ENCODE measurements around the gene STXBP6.

Gene STXBP6

GRCh38 chr14:25044106-25044698 is 5.7 kb downstream of the STXBP6 start:
- Histone ChIP-seq H3K27ac (no peak overlapping the region), H3K4me3 (no peak overlapping the region), H3K4me1 (0 out of 20 replicates have a peak, but pooled peaks cover 0 to 7% (median 0%) of the 10 kb centered on the region in 10 experiments), H3K27me3 (peaks cover 2 to 9% (median 5%) of the 10 kb centered on the region in 11 experiments; a peak in 21 of 22 replicates), H3K4me2 (no peak overlapping the region), H3K36me3 (no peaks in the 10 kb centered on the region), H3K9ac (no peak overlapping the region), H3K9me3 (replicated peaks in 1 of 11) (peaks cover 2 to 7% (median 5%) of the 10 kb centered on the region in 11 experiments; a peak in 20 of 22 replicates), H4K20me1 (no peaks in the 10 kb centered on the region)
- TF ChIP-seq Cebpa-rat (IDR thresholded peaks at IDR 0.05) = no peak

- Histone ChIP-seq H3K4me3 (no peak overlapping the region), H3K36me3 (no peaks in the 10 kb centered on the region), H4K20me1 (no peaks in the 10 kb centered on the region), H3K27me3 (no peaks in the 10 kb centered on the region), H3K4me1 (0 out of 20 replicates have a peak, but pooled peaks cover 0 to 7% (median 0%) of the 10 kb centered on the region in 10 experiments), H3K9ac (no peak overlapping the region), H3K27ac (no peak overlapping the region), H3K9me3 (replicated peaks in 1 of 11) (0 out of 22 replicates have a peak, but pooled peaks cover 0 to 3% (median 0%) of the 10 kb centered on the region in 11 experiments), H3K4me2 (peak overlapping the region in 2 of 11 experiments; percentile 6 to 22; a peak in 2 of 22 replicates)
- no peak for TF ChIP-seq Cebpa-rat (IDR thresholded peaks at IDR 0.05)
Measured at GRCh38 chr14:25042362-25043299, 7.3 kb downstream of the STXBP6 start.

- H3K9me3 ChIP-seq (replicated peaks in 1 of 11) = 0 out of 22 replicates have a peak, but pooled peaks cover 0 to 3% (median 0%) of the 10 kb centered on the region in 11 experiments
- no peaks in the 10 kb centered on the region for H3K27me3 ChIP-seq
- H3K9ac ChIP-seq = no peak overlapping the region
- H3K4me2 ChIP-seq = no peak overlapping the region
- H3K4me1 ChIP-seq = 0 out of 20 replicates have a peak, but pooled peaks cover 0 to 7% (median 0%) of the 10 kb centered on the region in 10 experiments
- H3K27ac ChIP-seq = no peak overlapping the region
- no peak overlapping the region for H3K4me3 ChIP-seq
- no peak for TF ChIP-seq Cebpa-rat (IDR thresholded peaks at IDR 0.05)
- no peaks in the 10 kb centered on the region for H3K36me3 ChIP-seq
- no peaks in the 10 kb centered on the region for H4K20me1 ChIP-seq
Measured at GRCh38 chr14:25041898-25042297, 8.0 kb downstream of the STXBP6 start.

- no peak overlapping the region for H3K4me3 ChIP-seq
- 0 out of 20 replicates have a peak, but pooled peaks cover 0 to 7% (median 0%) of the 10 kb centered on the region in 10 experiments for H3K4me1 ChIP-seq
- H3K9me3 ChIP-seq (replicated peaks in 1 of 11) = 0 out of 22 replicates have a peak, but pooled peaks cover 0 to 3% (median 0%) of the 10 kb centered on the region in 11 experiments
- no peak for TF ChIP-seq Cebpa-rat (IDR thresholded peaks at IDR 0.05)
- H3K9ac ChIP-seq = no peak overlapping the region
- H4K20me1 ChIP-seq = no peaks in the 10 kb centered on the region
- no peaks in the 10 kb centered on the region for H3K36me3 ChIP-seq
- H3K4me2 ChIP-seq = no peak overlapping the region
- no peak overlapping the region for H3K27ac ChIP-seq
- no peaks in the 10 kb centered on the region for H3K27me3 ChIP-seq
Measured at GRCh38 chr14:25041484-25041883, 8.5 kb downstream of the STXBP6 start.

GRCh38 chr14:25039933-25040332 is 10.0 kb downstream of the STXBP6 start:
- Histone ChIP-seq H3K4me1 (0 out of 20 replicates have a peak, but pooled peaks cover 0 to 7% (median 0%) of the 10 kb centered on the region in 10 experiments), H4K20me1 (no peaks in the 10 kb centered on the region), H3K9me3 (replicated peaks in 1 of 11) (0 out of 22 replicates have a peak, but pooled peaks cover 0 to 3% (median 0%) of the 10 kb centered on the region in 11 experiments), H3K27me3 (no peaks in the 10 kb centered on the region), H3K27ac (no peak overlapping the region), H3K4me3 (no peak overlapping the region), H3K36me3 (no peaks in the 10 kb centered on the region), H3K4me2 (no peak overlapping the region), H3K9ac (no peak overlapping the region)
- no peak for TF ChIP-seq Cebpa-rat (IDR thresholded peaks at IDR 0.05)

GRCh38 chr14:25038044-25038668 is 11.8 kb downstream of the STXBP6 start:
- Histone ChIP-seq H3K9ac (no peak overlapping the region), H4K20me1 (no peaks in the 10 kb centered on the region), H3K4me1 (0 out of 20 replicates have a peak, but pooled peaks cover 0 to 7% (median 0%) of the 10 kb centered on the region in 10 experiments), H3K9me3 (replicated peaks in 1 of 11) (0 out of 22 replicates have a peak, but pooled peaks cover 0 to 3% (median 0%) of the 10 kb centered on the region in 11 experiments), H3K4me3 (no peak overlapping the region), H3K27ac (no peak overlapping the region), H3K27me3 (no peaks in the 10 kb centered on the region), H3K4me2 (no peak overlapping the region), H3K36me3 (no peaks in the 10 kb centered on the region)
- no peak for TF ChIP-seq Cebpa-rat (IDR thresholded peaks at IDR 0.05)

- TF ChIP-seq Cebpa-rat (IDR thresholded peaks at IDR 0.05) = no peak
- no peak overlapping the region for H3K4me2 ChIP-seq
- H3K36me3 ChIP-seq = no peaks in the 10 kb centered on the region
- no peak overlapping the region for H3K27ac ChIP-seq
- no peaks in the 10 kb centered on the region for H4K20me1 ChIP-seq
- no peaks in the 10 kb centered on the region for H3K27me3 ChIP-seq
- no peaks in the 10 kb centered on the region for H3K4me1 ChIP-seq
- H3K4me3 ChIP-seq = no peak overlapping the region
- 0 out of 22 replicates have a peak, but pooled peaks cover 0 to 3% (median 0%) of the 10 kb centered on the region in 11 experiments for H3K9me3 ChIP-seq (replicated peaks in 1 of 11)
- H3K9ac ChIP-seq = no peak overlapping the region
Measured at GRCh38 chr14:25037032-25037431, 12.9 kb downstream of the STXBP6 start.

GRCh38 chr14:25034803-25035681 is 14.9 kb downstream of the STXBP6 start:
- TF ChIP-seq Cebpa-rat (IDR thresholded peaks at IDR 0.05) = no peak
- Histone ChIP-seq H3K27ac (no peak overlapping the region), H4K20me1 (no peaks in the 10 kb centered on the region)

More at GRCh38 chr14:25034803-25035681, 14.9 kb downstream of the STXBP6 start:
- Histone ChIP-seq H3K4me2 (no peak overlapping the region), H3K4me1 (no peaks in the 10 kb centered on the region), H3K4me3 (no peak overlapping the region), H3K9me3 (replicated peaks in 1 of 11) (0 out of 22 replicates have a peak, but pooled peaks cover 0 to 3% (median 0%) of the 10 kb centered on the region in 11 experiments), H3K36me3 (no peaks in the 10 kb centered on the region), H3K9ac (no peak overlapping the region), H3K27me3 (no peaks in the 10 kb centered on the region)

Measured in BLaER1 treated with 17β-estradiol and CSF1 and Interleukin-3, amounts not matched to agents 10 nM and 100 nM (cell line).